GM12864 (cell line): ENCODE results near the gene TRIM56.
"Not testable (repeated sequence)": the region's sequence is repeated elsewhere in the genome, so short reads cannot be mapped to it uniquely, and the experiment has no call there.

Source experiments
- DNase-seq: peaks from one replicate; pipeline ENCODE4 v3.0.0-alpha.2; 2011; ENCODE audit warnings: low read depth
- H3K4me3 ChIP-seq: 2 replicates; pipeline ENCODE4 v1.5.1; 2011; ENCODE audit warnings: mild to moderate bottlenecking, low read depth, low read length, control low read depth
- CTCF ChIP-seq: IDR thresholded peaks from 2 replicates; pipeline ENCODE4 v1.5.1; 2011; ENCODE audit warnings: low read depth, mild to moderate bottlenecking, moderate library complexity, low read length, control low read depth, inconsistent platforms; ENCODE audit errors: missing control alignments

The TRIM56 gene

GRCh38 chr7:101106386-101106785 lies 21.1 kb downstream of the TRIM56 start:
- no peak for TF ChIP-seq CTCF
- no peak overlapping the region for H3K4me3 ChIP-seq
- no peak for DNase-seq

- peak; percentile 47 for DNase-seq
Measured at GRCh38 chr7:101108330-101108857, 23.1 kb downstream of the TRIM56 start.

GRCh38 chr7:101108961-101109360 lies 23.7 kb downstream of the TRIM56 start:
- H3K4me3 ChIP-seq: no peak overlapping the region
- no peak for DNase-seq
- no peak for TF ChIP-seq CTCF

More at GRCh38 chr7:101108330-101108857, 23.1 kb downstream of the TRIM56 start:
- no peak for TF ChIP-seq CTCF
- H3K4me3 ChIP-seq: no peak overlapping the region

GRCh38 chr7:101109368-101109767 lies 24.1 kb downstream of the TRIM56 start:
- no peak for TF ChIP-seq CTCF
- no peak for DNase-seq
- no peak overlapping the region for H3K4me3 ChIP-seq

- TF ChIP-seq CTCF: no peak
- no peak for DNase-seq
Measured at GRCh38 chr7:101111261-101111660, 26.0 kb downstream of the TRIM56 start.

GRCh38 chr7:101112233-101112632 lies 27.0 kb downstream of the TRIM56 start:
- no peak for DNase-seq
- no peak for TF ChIP-seq CTCF
- H3K4me3 ChIP-seq: no peak overlapping the region

More at GRCh38 chr7:101111261-101111660, 26.0 kb downstream of the TRIM56 start:
- H3K4me3 ChIP-seq: no peak overlapping the region

- not testable (repeated sequence) for DNase-seq, H3K4me3 ChIP-seq
Measured at GRCh38 chr7:101113140-101113539, 27.9 kb downstream of the TRIM56 start.
